Heart left ventricle (tissue), 13 donors: ENCODE data around the gene ATM.

ENCODE experiments used
- POLR2A ChIP-seq, 2 donors: fragments of 450-650 bp; IDR thresholded peaks; one replicate each; pipeline ENCODE4 v1.6.1; 2017; ENCODE audit warnings: antibody characterized with exemption in 2 of 2, mild to moderate bottlenecking in 2 of 2, moderate library complexity in 2 of 2
- TF ChIP-seq, protein P1 (sequence below), 12 donors: fragments of 200-600 bp; sonication (generic) in 4 of 12; IDR thresholded peaks; one replicate each; pipeline versions ENCODE4 v1.5.0 to v1.8.0; 2018 to 2022; ENCODE audit warnings: antibody characterized with exemption in 12 of 12, mild to moderate bottlenecking in 5 of 12
- donor health status: ischemic (EF 13 %, LVEDD 7.1; RV severe dilation, severe dysfunction).
- donor health status: DM: no; HTN: yes; CAD: no.
- donor health status: DM: no; HTN: no; CAD: no.
- donor health status: ischemic (EF 25% LVEDD 6.9; RV normal size, moderate dysfunction).
- donor health status: ischemic (EF 25% LVEDD 5.7; RV mildly dilated, moderate dysfunction).
- donor health status: ischemic (EF 35%, LVEDD 5.7; RV mildly dilated, moderate dysfunction).
- donor health status: nonischemic (EF 11% LVEDD 7.7; RV severe dilation, severe dysfunction).
- donor health status: DM: yes; HTN: yes; CAD: no.
- donor health status: PGD.
- donor health status: ischemic (EF 29% LVEDD 5.4; RV normal size, mild dysfunction).
- donor health status: nonischemic (EF 23%, LVEDD 6.1; RV moderate dilation, normal function).

DNA sequence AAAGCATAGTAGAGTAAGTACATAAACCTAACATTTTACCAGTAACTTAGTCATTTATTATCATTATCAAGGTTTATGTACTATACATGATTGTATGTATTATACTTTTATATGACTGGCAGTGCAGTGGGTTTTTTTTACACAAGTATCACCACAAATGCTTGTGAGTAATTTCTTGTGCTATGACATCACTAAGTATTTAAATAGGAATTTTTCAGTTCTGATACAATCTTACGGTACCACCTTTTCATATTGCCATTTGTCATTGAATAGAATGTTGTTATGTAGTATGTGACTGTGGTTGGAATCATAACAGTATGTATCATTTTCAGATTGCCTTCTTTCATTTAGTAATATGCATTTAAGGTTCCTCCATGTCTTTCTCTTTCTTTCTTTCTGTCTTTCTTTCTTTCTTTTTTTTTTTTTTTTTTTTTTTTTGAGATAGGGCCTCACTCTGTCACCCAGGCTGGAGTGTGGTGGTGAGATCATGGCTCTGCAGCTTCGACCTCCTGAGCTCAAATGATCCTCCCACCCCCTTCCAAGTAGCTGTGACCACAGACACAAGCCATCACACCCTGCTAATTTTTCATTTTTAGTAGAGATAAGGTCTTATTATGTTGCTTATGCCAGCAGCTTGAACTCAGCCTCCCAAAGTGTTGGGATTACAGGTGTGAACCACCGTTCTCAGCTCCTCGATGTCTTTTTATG, 18.6 kb downstream of the ATM start:
- TF ChIP-seq, protein P1, sequence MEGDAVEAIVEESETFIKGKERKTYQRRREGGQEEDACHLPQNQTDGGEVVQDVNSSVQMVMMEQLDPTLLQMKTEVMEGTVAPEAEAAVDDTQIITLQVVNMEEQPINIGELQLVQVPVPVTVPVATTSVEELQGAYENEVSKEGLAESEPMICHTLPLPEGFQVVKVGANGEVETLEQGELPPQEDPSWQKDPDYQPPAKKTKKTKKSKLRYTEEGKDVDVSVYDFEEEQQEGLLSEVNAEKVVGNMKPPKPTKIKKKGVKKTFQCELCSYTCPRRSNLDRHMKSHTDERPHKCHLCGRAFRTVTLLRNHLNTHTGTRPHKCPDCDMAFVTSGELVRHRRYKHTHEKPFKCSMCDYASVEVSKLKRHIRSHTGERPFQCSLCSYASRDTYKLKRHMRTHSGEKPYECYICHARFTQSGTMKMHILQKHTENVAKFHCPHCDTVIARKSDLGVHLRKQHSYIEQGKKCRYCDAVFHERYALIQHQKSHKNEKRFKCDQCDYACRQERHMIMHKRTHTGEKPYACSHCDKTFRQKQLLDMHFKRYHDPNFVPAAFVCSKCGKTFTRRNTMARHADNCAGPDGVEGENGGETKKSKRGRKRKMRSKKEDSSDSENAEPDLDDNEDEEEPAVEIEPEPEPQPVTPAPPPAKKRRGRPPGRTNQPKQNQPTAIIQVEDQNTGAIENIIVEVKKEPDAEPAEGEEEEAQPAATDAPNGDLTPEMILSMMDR (IDR thresholded peaks at IDR 0.05): no peak
- TF ChIP-seq POLR2A (IDR thresholded peaks at IDR 0.05): no peak
